Skeletal muscle satellite cell (primary cell): ENCODE data around the gene BICDL2.
A peak's percentile ranks its signal among the peaks of the same experiment; 100 is the strongest.
"Not testable (repeated sequence)": the region's sequence is repeated elsewhere in the genome, so short reads cannot be mapped to it uniquely, and the experiment has no call there.

ENCODE experiments used
- H3K27me3 ChIP-seq: 2 replicates; pipeline ENCODE4 v1.7.0; 2013; ENCODE audit warnings: low read length; ENCODE audit not compliant: control insufficient read depth, insufficient read depth
- H3K36me3 ChIP-seq: 2 replicates; pipeline ENCODE4 v1.7.0; 2013; ENCODE audit warnings: mild to moderate bottlenecking, control low read depth, low read length; ENCODE audit not compliant: insufficient read depth
- H3K4me1 ChIP-seq: 2 replicates; pipeline ENCODE4 v1.7.0; 2013; ENCODE audit warnings: low read length; ENCODE audit not compliant: control insufficient read depth, insufficient read depth
- H3K4me2 ChIP-seq: 2 replicates; pipeline ENCODE4 v1.7.0; 2013; ENCODE audit warnings: mild to moderate bottlenecking, low read length
- H3K4me3 ChIP-seq: 2 replicates; pipeline ENCODE4 v1.7.0; 2013; ENCODE audit warnings: low read length
- H3K9ac ChIP-seq: 2 replicates; pipeline ENCODE4 v1.7.0; 2013; ENCODE audit warnings: mild to moderate bottlenecking, low read depth, low read length, moderate library complexity
- H3K9me3 ChIP-seq: replicated peaks from 2 replicates; pipeline ENCODE4 v1.7.0; 2013; ENCODE audit warnings: mild to moderate bottlenecking, control low read depth, low read length

The BICDL2 gene

GRCh38 chr16:3062553-3062952 is 25.8 kb upstream of the BICDL2 start:
- peaks cover 36% of the 10 kb centered on the region for H3K4me1 ChIP-seq
- no peak overlapping the region for H3K4me3 ChIP-seq
- H3K4me2 ChIP-seq: no peak overlapping the region
- no peaks in the 10 kb centered on the region for H3K9me3 ChIP-seq
- H3K9ac ChIP-seq: no peak overlapping the region
- no peaks in the 10 kb centered on the region for H3K36me3 ChIP-seq
- peaks cover 4% of the 10 kb centered on the region for H3K27me3 ChIP-seq

GRCh38 chr16:3060339-3061127 is 23.8 kb upstream of the BICDL2 start:
- no peak overlapping the region for H3K4me3 ChIP-seq
- no peak overlapping the region for H3K4me2 ChIP-seq
- H3K4me1 ChIP-seq: peaks cover 27% of the 10 kb centered on the region
- H3K9ac ChIP-seq: no peak overlapping the region
- H3K27me3 ChIP-seq: peaks cover 4% of the 10 kb centered on the region
- no peaks in the 10 kb centered on the region for H3K36me3 ChIP-seq
- no peaks in the 10 kb centered on the region for H3K9me3 ChIP-seq

- Histone ChIP-seq H3K4me1 (peaks cover 19% of the 10 kb centered on the region), H3K4me3 (peak overlapping the region; percentile 90), H3K9ac (peak overlapping the region; percentile 95), H3K27me3 (peaks cover 4% of the 10 kb centered on the region), H3K9me3 (no peaks in the 10 kb centered on the region), H3K36me3 (no peaks in the 10 kb centered on the region), H3K4me2 (peak overlapping the region; percentile 99)
These were observed 23.0 kb upstream of the BICDL2 start for GRCh38 chr16:3059723-3060242.

- H3K4me2 ChIP-seq: peak overlapping the region; percentile 99
- H3K36me3 ChIP-seq: no peaks in the 10 kb centered on the region
- H3K4me1 ChIP-seq: peaks cover 18% of the 10 kb centered on the region
- peaks cover 4% of the 10 kb centered on the region for H3K27me3 ChIP-seq
- peak overlapping the region; percentile 90 for H3K4me3 ChIP-seq
- H3K9ac ChIP-seq: peak overlapping the region; percentile 95
- H3K9me3 ChIP-seq: no peaks in the 10 kb centered on the region
These were observed 22.4 kb upstream of the BICDL2 start for GRCh38 chr16:3059041-3059722.

- Histone ChIP-seq H3K4me1 (peaks cover 18% of the 10 kb centered on the region), H3K36me3 (no peaks in the 10 kb centered on the region), H3K4me2 (peak overlapping the region; percentile 99), H3K27me3 (peaks cover 4% of the 10 kb centered on the region), H3K9me3 (no peaks in the 10 kb centered on the region), H3K4me3 (peak overlapping the region; percentile 90), H3K9ac (peak overlapping the region; percentile 95)
These were observed 21.6 kb upstream of the BICDL2 start for GRCh38 chr16:3058139-3059030.

GRCh38 chr16:3057181-3058138 is 20.7 kb upstream of the BICDL2 start:
- Histone ChIP-seq H3K4me2 (peak overlapping the region; percentile 99), H3K27me3 (peaks cover 4% of the 10 kb centered on the region), H3K36me3 (no peaks in the 10 kb centered on the region), H3K4me3 (peak overlapping the region; percentile 90), H3K9ac (peak overlapping the region; percentile 95), H3K4me1 (peaks cover 18% of the 10 kb centered on the region), H3K9me3 (no peaks in the 10 kb centered on the region)

GRCh38 chr16:3056336-3057180 is 19.8 kb upstream of the BICDL2 start:
- Histone ChIP-seq H3K9me3 (no peaks in the 10 kb centered on the region), H3K4me1 (peaks cover 18% of the 10 kb centered on the region), H3K9ac (no peak overlapping the region), H3K36me3 (no peaks in the 10 kb centered on the region), H3K4me2 (no peak overlapping the region), H3K4me3 (no peak overlapping the region), H3K27me3 (peaks cover 4% of the 10 kb centered on the region)

- H3K27me3 ChIP-seq, H3K9ac ChIP-seq, H3K4me3 ChIP-seq, H3K4me2 ChIP-seq, H3K36me3 ChIP-seq, H3K9me3 ChIP-seq: not testable (repeated sequence)
- peaks cover 18% of the 10 kb centered on the region for H3K4me1 ChIP-seq
These were observed 19.0 kb upstream of the BICDL2 start for GRCh38 chr16:3055734-3056115.

- no peak overlapping the region for H3K4me3 ChIP-seq
- no peak overlapping the region for H3K9ac ChIP-seq
- H3K36me3 ChIP-seq: no peaks in the 10 kb centered on the region
- no peak overlapping the region for H3K4me2 ChIP-seq
- peaks cover 10% of the 10 kb centered on the region for H3K27me3 ChIP-seq
- no peaks in the 10 kb centered on the region for H3K9me3 ChIP-seq
- H3K4me1 ChIP-seq: peaks cover 13% of the 10 kb centered on the region
These were observed 18.4 kb upstream of the BICDL2 start for GRCh38 chr16:3054965-3055733.
